HEK293 (cell line): ENCODE data around the gene ATP8A1.

Source experiments
- CTCF ChIA-PET: fragments of 350-600 bp; formaldehyde crosslinking; extraction: SDS; loops from one replicate; lab custom pipeline; 2021; ENCODE audit warnings: antibody characterized with exemption; lab: Yijun Ruan, JAX
- POLR2A ChIA-PET: fragments of 300-600 bp; formaldehyde crosslinking; extraction: SDS; loops from one replicate; lab custom pipeline; 2020; ENCODE audit warnings: antibody characterized with exemption, inconsistent platforms; lab: Yijun Ruan, JAX
- H3K27ac ChIP-seq: fragments of 200-500 bp; sonication (Bioruptor generic); 2 replicates; pipeline ENCODE4 v1.5.1; 2014; ENCODE audit warnings: low read depth, low read length, control low read depth, inconsistent platforms; ENCODE audit errors: extremely low read depth
- H3K36me3 ChIP-seq, 2 experiments: fragments of 200-500 bp in 1 of 2; sonication (Bioruptor generic) in 1 of 2; 1 replicate in 1 of 2; 2 replicates in 1 of 2; pipeline ENCODE4 v1.5.1; 2014 to 2017; ENCODE audit warnings: inconsistent platforms in 2 of 2, low read length in 2 of 2; ENCODE audit not compliant: control insufficient read depth in 2 of 2, insufficient read depth in 1 of 2
- H3K4me1 ChIP-seq: fragments of 200-500 bp; sonication (Bioruptor generic); 2 replicates; pipeline ENCODE4 v1.5.1; 2014; ENCODE audit warnings: mild to moderate bottlenecking, low read length, inconsistent platforms; ENCODE audit not compliant: control insufficient read depth, insufficient read depth
- H3K4me3 ChIP-seq: 2 replicates; pipeline ENCODE4 v1.5.1; 2011; ENCODE audit warnings: low read depth, mild to moderate bottlenecking, control low read depth, low read length, moderate library complexity
- H3K9me3 ChIP-seq: fragments of 200-500 bp; sonication (Bioruptor generic); 2 replicates; pipeline ENCODE4 v1.5.1; 2014; ENCODE audit warnings: low read depth, low read length, inconsistent platforms; ENCODE audit not compliant: control insufficient read depth, insufficient read depth
- BCL11B ChIP-seq: fragments of 450-650 bp; formaldehyde crosslinking; IDR thresholded peaks from 2 replicates; pipeline ENCODE4 v1.5.1; 2016; ENCODE audit warnings: low read depth, missing biosample characterization, missing genetic modification characterization
- FEZF1 ChIP-seq: fragments of 450-650 bp; formaldehyde crosslinking; IDR thresholded peaks from 2 replicates; pipeline ENCODE4 v1.5.1; 2016; ENCODE audit warnings: missing biosample characterization, missing genetic modification characterization
- MYNN ChIP-seq: fragments of 450-650 bp; formaldehyde crosslinking; IDR thresholded peaks from 2 replicates; pipeline ENCODE4 v1.5.1; 2016; ENCODE audit warnings: missing biosample characterization, missing genetic modification characterization, borderline replicate concordance
- PATZ1 ChIP-seq: fragments of 450-650 bp; formaldehyde crosslinking; IDR thresholded peaks from 2 replicates; pipeline ENCODE4 v1.5.1; 2016; ENCODE audit warnings: missing biosample characterization, missing genetic modification characterization
- RBAK ChIP-seq: fragments of 450-650 bp; formaldehyde crosslinking; IDR thresholded peaks from 2 replicates; pipeline ENCODE4 v1.5.1; 2016; ENCODE audit warnings: missing biosample characterization, missing genetic modification characterization
- SALL2 ChIP-seq: fragments of 450-650 bp; formaldehyde crosslinking; IDR thresholded peaks from 2 replicates; pipeline ENCODE4 v1.5.0; 2017; ENCODE audit warnings: missing biosample characterization, mild to moderate bottlenecking, missing genetic modification characterization, borderline replicate concordance
- TCF7L2 ChIP-seq: IDR thresholded peaks from 2 replicates; pipeline ENCODE4 v1.6.1; 2011; ENCODE audit warnings: low read depth, mild to moderate bottlenecking, inconsistent platforms, low read length, moderate library complexity, borderline replicate concordance
- ZBTB8A ChIP-seq: fragments of 450-650 bp; formaldehyde crosslinking; IDR thresholded peaks from 2 replicates; pipeline ENCODE4 v1.5.1; 2016; ENCODE audit warnings: missing biosample characterization, missing genetic modification characterization
- ZNF114 ChIP-seq: fragments of 450-650 bp; formaldehyde crosslinking; IDR thresholded peaks from 2 replicates; pipeline ENCODE4 v1.5.0; 2017; ENCODE audit warnings: missing biosample characterization, missing genetic modification characterization
- ZNF16 ChIP-seq: fragments of 450-650 bp; formaldehyde crosslinking; IDR thresholded peaks from 2 replicates; pipeline ENCODE4 v1.5.1; 2016; ENCODE audit warnings: low read depth, missing biosample characterization, missing genetic modification characterization
- ZNF211 ChIP-seq: fragments of 450-650 bp; formaldehyde crosslinking; IDR thresholded peaks from 2 replicates; pipeline ENCODE4 v1.5.1; 2016; ENCODE audit warnings: low read depth, missing biosample characterization, missing genetic modification characterization
- ZNF221 ChIP-seq: fragments of 450-650 bp; formaldehyde crosslinking; IDR thresholded peaks from 2 replicates; pipeline ENCODE4 v1.5.1; 2017; ENCODE audit warnings: missing biosample characterization, missing genetic modification characterization, borderline replicate concordance
- ZNF24 ChIP-seq: fragments of 450-650 bp; formaldehyde crosslinking; IDR thresholded peaks from 2 replicates; pipeline ENCODE4 v1.5.1; 2016; ENCODE audit warnings: missing biosample characterization, missing genetic modification characterization
- ZNF274 ChIP-seq, 2 experiments: fragments of 200-500 bp in 1 of 2; fragments of 450-650 bp in 1 of 2; sonication (Bioruptor generic) in 1 of 2; formaldehyde crosslinking in 1 of 2; IDR thresholded peaks; 2 replicates each; pipeline versions ENCODE4 v1.5.1 to v1.6.1; 2014 to 2016; ENCODE audit warnings: borderline replicate concordance in 1 of 2, inconsistent platforms in 1 of 2, low read length in 1 of 2, missing biosample characterization in 1 of 2, missing genetic modification characterization in 1 of 2
- ZNF302 ChIP-seq: fragments of 450-650 bp; formaldehyde crosslinking; IDR thresholded peaks from 2 replicates; pipeline ENCODE4 v1.5.1; 2016; ENCODE audit warnings: missing biosample characterization, missing genetic modification characterization, low read depth
- ZNF416 ChIP-seq: fragments of 450-650 bp; formaldehyde crosslinking; IDR thresholded peaks from 2 replicates; pipeline ENCODE4 v1.5.1; 2016; ENCODE audit warnings: missing biosample characterization, missing genetic modification characterization
- ZNF426 ChIP-seq: fragments of 450-650 bp; formaldehyde crosslinking; IDR thresholded peaks from 2 replicates; pipeline ENCODE4 v1.5.1; 2017; ENCODE audit warnings: missing biosample characterization, missing genetic modification characterization, mild to moderate bottlenecking, inconsistent platforms, moderate library complexity
- ZNF488 ChIP-seq: fragments of 450-650 bp; formaldehyde crosslinking; IDR thresholded peaks from 2 replicates; pipeline ENCODE4 v1.5.1; 2016; ENCODE audit warnings: missing biosample characterization, missing genetic modification characterization
- ZNF513 ChIP-seq: fragments of 450-650 bp; IDR thresholded peaks from 2 replicates; pipeline ENCODE4 v1.5.1; 2018; ENCODE audit warnings: missing biosample characterization, missing genetic modification characterization
- ZNF558 ChIP-seq: fragments of 450-650 bp; formaldehyde crosslinking; IDR thresholded peaks from 2 replicates; pipeline ENCODE4 v1.5.1; 2016; ENCODE audit warnings: missing biosample characterization, missing genetic modification characterization
- ZNF621 ChIP-seq: fragments of 450-650 bp; formaldehyde crosslinking; IDR thresholded peaks from 2 replicates; pipeline ENCODE4 v1.5.1; 2017; ENCODE audit warnings: missing biosample characterization, missing genetic modification characterization
- ZNF623 ChIP-seq: fragments of 450-650 bp; formaldehyde crosslinking; IDR thresholded peaks from 2 replicates; pipeline ENCODE4 v1.5.1; 2016; ENCODE audit warnings: missing biosample characterization, missing genetic modification characterization
- ZNF670 ChIP-seq: fragments of 450-650 bp; formaldehyde crosslinking; IDR thresholded peaks from 2 replicates; pipeline ENCODE4 v1.5.1; 2016; ENCODE audit warnings: missing biosample characterization, missing genetic modification characterization, low read depth
- ZNF776 ChIP-seq: fragments of 450-650 bp; formaldehyde crosslinking; IDR thresholded peaks from 2 replicates; pipeline ENCODE4 v1.5.0; 2017; ENCODE audit warnings: missing biosample characterization, missing genetic modification characterization, borderline replicate concordance
- ZNF777 ChIP-seq: fragments of 450-650 bp; formaldehyde crosslinking; IDR thresholded peaks from 2 replicates; pipeline ENCODE4 v1.5.1; 2017; ENCODE audit warnings: missing biosample characterization, missing genetic modification characterization, borderline replicate concordance
- ZNF785 ChIP-seq: fragments of 450-650 bp; formaldehyde crosslinking; IDR thresholded peaks from 2 replicates; pipeline ENCODE4 v1.5.1; 2016; ENCODE audit warnings: missing biosample characterization, missing genetic modification characterization
- ZNF843 ChIP-seq: fragments of 450-650 bp; formaldehyde crosslinking; IDR thresholded peaks from 2 replicates; pipeline ENCODE4 v1.5.1; 2016; ENCODE audit warnings: missing biosample characterization, missing genetic modification characterization
- TF ChIP-seq, protein P1 (sequence below): fragments of 450-650 bp; formaldehyde crosslinking; IDR thresholded peaks from 2 replicates; pipeline ENCODE4 v1.5.1; 2016; ENCODE audit warnings: missing biosample characterization, missing genetic modification characterization
- TF ChIP-seq, protein P2 (sequence below): fragments of 450-650 bp; formaldehyde crosslinking; IDR thresholded peaks from 2 replicates; pipeline ENCODE4 v1.5.1; 2017; ENCODE audit warnings: missing biosample characterization, missing genetic modification characterization

ATP8A1 gene

GRCh38 chr4:42471896-42472295 is 185.0 kb downstream of the ATP8A1 start:
- H3K9me3 ChIP-seq: no peaks in the 10 kb centered on the region
- H3K4me3 ChIP-seq: no peak overlapping the region
- no peak for TF ChIP-seq ZNF211
- TF ChIP-seq PATZ1: no peak
- no peak for TF ChIP-seq ZNF416 (tag by site-specific recombination)
- no peak for TF ChIP-seq RBAK (tag by site-specific recombination)
- TF ChIP-seq ZNF114 (tag by site-specific recombination): no peak
- TF ChIP-seq ZNF16 (tag by site-specific recombination): no peak
- no peak for TF ChIP-seq ZNF623
- TF ChIP-seq ZNF274 (IDR thresholded peaks at IDR 0.05; ENCODE audit: low read length): no peak
- TF ChIP-seq ZNF274 (tag by site-specific recombination; IDR thresholded peaks at IDR 0.05; ENCODE audit: borderline replicate concordance): no peak
- no peak for TF ChIP-seq ZNF776 (tag by site-specific recombination)
- TF ChIP-seq ZNF621 (tag by site-specific recombination): no peak
- no peak for TF ChIP-seq ZNF670
- no peak for TF ChIP-seq FEZF1
- TF ChIP-seq TCF7L2: no peak
- TF ChIP-seq ZNF488 (tag by site-specific recombination): no peak
- no peak for TF ChIP-seq ZNF426 (tag by site-specific recombination)
- TF ChIP-seq ZNF843: no peak
- no peak for TF ChIP-seq ZNF221 (tag by site-specific recombination)
- no peak for TF ChIP-seq ZNF513
- no peak for TF ChIP-seq ZNF777 (tag by site-specific recombination)
- TF ChIP-seq ZNF558 (tag by site-specific recombination): no peak
- H3K36me3 ChIP-seq: no peaks in the 10 kb centered on the region
- POLR2A ChIA-PET: no interaction called here
- no peak overlapping the region for H3K27ac ChIP-seq
- CTCF ChIA-PET: no interaction called here
- no peaks in the 10 kb centered on the region for H3K4me1 ChIP-seq

GRCh38 chr4:42470023-42470422 is 186.9 kb downstream of the ATP8A1 start:
- POLR2A ChIA-PET: no interaction called here
- H3K27ac ChIP-seq: no peak overlapping the region
- no peaks in the 10 kb centered on the region for H3K9me3 ChIP-seq
- CTCF ChIA-PET: no interaction called here
- no peak overlapping the region for H3K4me3 ChIP-seq
- H3K36me3 ChIP-seq: no peaks in the 10 kb centered on the region
- no peaks in the 10 kb centered on the region for H3K4me1 ChIP-seq
- TF ChIP-seq BCL11B (tag by site-specific recombination) (no peak), ZNF24 (tag by site-specific recombination) (no peak), MYNN (no peak), ZNF785 (tag by site-specific recombination) (no peak), SALL2 (no peak), ZBTB8A (tag by site-specific recombination) (no peak), ZNF302 (no peak)
- TF ChIP-seq, protein P1, sequence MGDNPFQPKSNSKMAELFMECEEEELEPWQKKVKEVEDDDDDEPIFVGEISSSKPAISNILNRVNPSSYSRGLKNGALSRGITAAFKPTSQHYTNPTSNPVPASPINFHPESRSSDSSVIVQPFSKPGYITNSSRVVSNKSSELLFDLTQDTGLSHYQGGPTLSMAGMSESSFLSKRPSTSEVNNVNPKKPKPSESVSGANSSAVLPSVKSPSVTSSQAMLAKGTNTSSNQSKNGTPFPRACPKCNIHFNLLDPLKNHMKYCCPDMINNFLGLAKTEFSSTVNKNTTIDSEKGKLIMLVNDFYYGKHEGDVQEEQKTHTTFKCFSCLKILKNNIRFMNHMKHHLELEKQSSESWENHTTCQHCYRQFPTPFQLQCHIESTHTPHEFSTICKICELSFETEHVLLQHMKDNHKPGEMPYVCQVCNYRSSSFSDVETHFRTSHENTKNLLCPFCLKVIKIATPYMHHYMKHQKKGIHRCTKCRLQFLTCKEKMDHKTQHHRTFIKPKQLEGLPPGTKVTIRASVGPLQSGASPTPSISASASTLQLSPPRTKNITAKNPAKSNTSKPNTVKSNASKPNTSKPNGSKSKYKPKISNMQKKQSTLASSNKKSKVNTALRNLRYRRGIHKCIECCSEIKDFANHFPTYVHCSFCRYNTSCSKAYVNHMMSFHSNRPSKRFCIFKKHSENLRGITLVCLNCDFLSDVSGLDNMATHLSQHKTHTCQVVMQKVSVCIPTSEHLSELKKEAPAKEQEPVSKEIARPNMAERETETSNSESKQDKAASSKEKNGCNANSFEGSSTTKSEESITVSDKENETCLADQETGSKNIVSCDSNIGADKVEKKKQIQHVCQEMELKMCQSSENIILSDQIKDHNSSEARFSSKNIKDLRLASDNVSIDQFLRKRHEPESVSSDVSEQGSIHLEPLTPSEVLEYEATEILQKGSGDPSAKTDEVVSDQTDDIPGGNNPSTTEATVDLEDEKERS (tag by site-specific recombination): no peak
- TF ChIP-seq, protein P2, sequence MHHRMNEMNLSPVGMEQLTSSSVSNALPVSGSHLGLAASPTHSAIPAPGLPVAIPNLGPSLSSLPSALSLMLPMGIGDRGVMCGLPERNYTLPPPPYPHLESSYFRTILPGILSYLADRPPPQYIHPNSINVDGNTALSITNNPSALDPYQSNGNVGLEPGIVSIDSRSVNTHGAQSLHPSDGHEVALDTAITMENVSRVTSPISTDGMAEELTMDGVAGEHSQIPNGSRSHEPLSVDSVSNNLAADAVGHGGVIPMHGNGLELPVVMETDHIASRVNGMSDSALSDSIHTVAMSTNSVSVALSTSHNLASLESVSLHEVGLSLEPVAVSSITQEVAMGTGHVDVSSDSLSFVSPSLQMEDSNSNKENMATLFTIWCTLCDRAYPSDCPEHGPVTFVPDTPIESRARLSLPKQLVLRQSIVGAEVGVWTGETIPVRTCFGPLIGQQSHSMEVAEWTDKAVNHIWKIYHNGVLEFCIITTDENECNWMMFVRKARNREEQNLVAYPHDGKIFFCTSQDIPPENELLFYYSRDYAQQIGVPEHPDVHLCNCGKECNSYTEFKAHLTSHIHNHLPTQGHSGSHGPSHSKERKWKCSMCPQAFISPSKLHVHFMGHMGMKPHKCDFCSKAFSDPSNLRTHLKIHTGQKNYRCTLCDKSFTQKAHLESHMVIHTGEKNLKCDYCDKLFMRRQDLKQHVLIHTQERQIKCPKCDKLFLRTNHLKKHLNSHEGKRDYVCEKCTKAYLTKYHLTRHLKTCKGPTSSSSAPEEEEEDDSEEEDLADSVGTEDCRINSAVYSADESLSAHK (tag by site-specific recombination): no peak
